OCI-LY7 (cell line): ENCODE data around the gene COL4A2. TPM values are rescaled to one million over a fixed set of nuclear protein-coding genes. Genes with fewer than 3 reads are reported as not detected.

Source experiments
- BruUV-seq: library from RNA; stranded (reverse); fragments of 400-500 nt; replicated peaks from 2 replicates; lab custom pipeline; 2021; lab: Mats Ljungman, UMichigan
- CTCF ChIA-PET: fragments of 300-600 bp; sonication (Branson Sonifier 250); formaldehyde crosslinking; loops from one replicate; lab custom pipeline; 2022; ENCODE audit warnings: antibody characterized with exemption; ENCODE audit not compliant: unreplicated experiment; lab: Charles Lee
- POLR2A ChIA-PET: fragments of 300-600 bp; sonication (Branson Sonifier 250); formaldehyde crosslinking; loops from one replicate; lab custom pipeline; 2022; ENCODE audit warnings: antibody characterized with exemption; lab: Charles Lee
- DNase-seq: peaks from one replicate; pipeline ENCODE4 v3.0.0-alpha.2; 2015; ENCODE audit warnings: low spot score
- H2AFZ ChIP-seq: fragments of 200-600 bp; sonication (generic), shearing (Covaris generic); 2 replicates; pipeline ENCODE4 v1.6.1; 2014; ENCODE audit warnings: mild to moderate bottlenecking, antibody characterized with exemption, low read length, moderate library complexity
- H3K27ac ChIP-seq: fragments of 200-600 bp; sonication (generic); 2 replicates; pipeline ENCODE4 v1.5.1; 2014; ENCODE audit warnings: mixed run types, low read depth, mild to moderate bottlenecking, moderate library complexity, low read length, inconsistent platforms; ENCODE audit not compliant: poor library complexity, severe bottlenecking
- H3K36me3 ChIP-seq: fragments of 200-600 bp; sonication (generic); 2 replicates; pipeline ENCODE4 v1.6.1; 2014; ENCODE audit warnings: mild to moderate bottlenecking, antibody characterized with exemption, low read length, moderate library complexity, mixed read lengths; ENCODE audit not compliant: insufficient read depth
- H3K4me1 ChIP-seq: fragments of 200-600 bp; sonication (generic); 2 replicates; pipeline ENCODE4 v1.5.1; 2014; ENCODE audit warnings: mild to moderate bottlenecking, low read length; ENCODE audit not compliant: insufficient read depth, poor library complexity, severe bottlenecking
- H3K4me2 ChIP-seq: fragments of 200-600 bp; sonication (generic); 2 replicates; pipeline ENCODE4 v1.6.1; 2014; ENCODE audit warnings: mild to moderate bottlenecking, low read length
- H3K4me3 ChIP-seq: fragments of 200-600 bp; sonication (generic); 2 replicates; pipeline ENCODE4 v1.5.1; 2014; ENCODE audit warnings: mild to moderate bottlenecking, low read depth, low read length; ENCODE audit not compliant: poor library complexity, severe bottlenecking
- H3K79me2 ChIP-seq: fragments of 200-600 bp; sonication (generic); 2 replicates; pipeline ENCODE4 v1.6.1; 2016; ENCODE audit warnings: low read depth, mild to moderate bottlenecking, low read length, moderate library complexity, mixed read lengths; ENCODE audit not compliant: insufficient read depth
- H3K9me2 ChIP-seq: fragments of 200-600 bp; sonication (generic); 2 replicates; pipeline ENCODE4 v1.6.1; 2016; ENCODE audit warnings: mild to moderate bottlenecking, low read length, mixed read lengths; ENCODE audit not compliant: insufficient read depth
- H3K9me3 ChIP-seq: fragments of 200-600 bp; sonication (generic); 2 replicates; pipeline ENCODE4 v1.6.1; 2014; ENCODE audit warnings: mild to moderate bottlenecking, mixed run types, low read length, mixed read lengths
- H4K20me1 ChIP-seq: fragments of 200-600 bp; sonication (generic); 2 replicates; pipeline ENCODE4 v1.6.1; 2014; ENCODE audit warnings: mild to moderate bottlenecking, antibody characterized with exemption, low read length, moderate library complexity, mixed read lengths; ENCODE audit not compliant: insufficient read depth
- EZH2phosphoT487 ChIP-seq: fragments of 200-600 bp; sonication (generic); IDR thresholded peaks from 2 replicates; pipeline ENCODE4 v1.6.1; 2018; ENCODE audit warnings: low read depth, borderline replicate concordance, mild to moderate bottlenecking, mixed run types, antibody characterized with exemption, low read length, moderate library complexity, mixed read lengths
- intact Hi-C: fragments of 100-400 bp; cut with micrococcal nuclease; formaldehyde crosslinking; loops from one replicate; pipeline ENCODE4 v1.10.0; 2022; ENCODE audit not compliant: unreplicated experiment
- total RNA-seq, 2 experiments: library from RNA; depleted of rRNA in 1 of 2; stranded (reverse); fragments of >200 nt in 1 of 2; shearing (Covaris generic) in 1 of 2; gene quantifications; 2 replicates each; pipeline ENCODE4 v1.2.3, GENCODE V29; 2014 to 2022
- TF ChIP-seq, protein P1 (sequence below): fragments of 200-600 bp; sonication (generic); conservative IDR thresholded peaks from 2 replicates; pipeline ENCODE4 v1.5.1; 2014; ENCODE audit warnings: mild to moderate bottlenecking, antibody characterized with exemption, low read length, moderate library complexity, mixed read lengths

Gene COL4A2
- total RNA-seq, 2 experiments from 2014 or later = 0.34 TPM; not detected in 1

DNA sequence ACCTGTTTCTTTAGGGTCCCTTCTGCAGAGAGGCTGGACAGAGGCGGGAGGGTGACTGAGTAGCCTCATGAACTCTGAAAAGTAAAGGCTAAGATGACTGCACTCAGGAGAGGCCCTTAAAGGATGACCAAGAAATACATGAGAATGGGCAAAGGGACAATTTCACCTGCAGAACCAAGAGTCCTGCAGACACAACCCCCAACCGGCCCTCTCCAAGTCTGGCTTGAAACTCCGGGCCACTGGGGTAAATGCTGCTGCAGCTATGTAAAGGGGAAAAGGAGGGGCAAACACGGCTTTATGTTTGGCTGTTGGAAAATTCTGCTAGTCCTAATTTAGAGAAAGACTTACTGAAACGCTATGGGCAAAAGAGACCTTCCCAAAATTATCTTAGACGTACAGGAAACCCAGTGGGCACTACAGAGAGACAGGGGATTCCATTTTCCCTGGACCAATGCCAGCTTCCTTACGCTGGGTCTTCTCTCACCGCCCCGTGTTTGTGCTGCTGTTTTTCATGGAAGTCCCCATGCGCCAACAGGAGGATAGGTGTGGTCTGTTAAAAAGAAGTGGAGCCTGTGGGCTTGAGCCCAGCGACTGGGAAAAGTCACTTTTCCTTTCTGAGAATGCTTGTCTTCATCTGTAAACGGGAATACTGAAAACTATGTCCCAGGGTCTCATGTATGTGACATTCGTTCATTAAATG, 10.6 kb downstream of the COL4A2 start:
- Histone ChIP-seq H3K79me2 (no peaks in the 10 kb centered on the region), H3K9me2 (no peaks in the 10 kb centered on the region), H3K4me3 (no peak overlapping the region), H3K4me1 (no peaks in the 10 kb centered on the region), H3K27ac (no peak overlapping the region), H2AFZ (no peak overlapping the region), H3K4me2 (no peak overlapping the region), H3K9me3 (no peaks in the 10 kb centered on the region), H4K20me1 (no peaks in the 10 kb centered on the region), H3K36me3 (no peaks in the 10 kb centered on the region)
- ChIA-PET CTCF (no interaction called here), POLR2A (no interaction called here)
- intact Hi-C loops = no loop called here
- DNase-seq = no peak
- BruUV-seq = no TSS peak
- TF ChIP-seq, protein P1, sequence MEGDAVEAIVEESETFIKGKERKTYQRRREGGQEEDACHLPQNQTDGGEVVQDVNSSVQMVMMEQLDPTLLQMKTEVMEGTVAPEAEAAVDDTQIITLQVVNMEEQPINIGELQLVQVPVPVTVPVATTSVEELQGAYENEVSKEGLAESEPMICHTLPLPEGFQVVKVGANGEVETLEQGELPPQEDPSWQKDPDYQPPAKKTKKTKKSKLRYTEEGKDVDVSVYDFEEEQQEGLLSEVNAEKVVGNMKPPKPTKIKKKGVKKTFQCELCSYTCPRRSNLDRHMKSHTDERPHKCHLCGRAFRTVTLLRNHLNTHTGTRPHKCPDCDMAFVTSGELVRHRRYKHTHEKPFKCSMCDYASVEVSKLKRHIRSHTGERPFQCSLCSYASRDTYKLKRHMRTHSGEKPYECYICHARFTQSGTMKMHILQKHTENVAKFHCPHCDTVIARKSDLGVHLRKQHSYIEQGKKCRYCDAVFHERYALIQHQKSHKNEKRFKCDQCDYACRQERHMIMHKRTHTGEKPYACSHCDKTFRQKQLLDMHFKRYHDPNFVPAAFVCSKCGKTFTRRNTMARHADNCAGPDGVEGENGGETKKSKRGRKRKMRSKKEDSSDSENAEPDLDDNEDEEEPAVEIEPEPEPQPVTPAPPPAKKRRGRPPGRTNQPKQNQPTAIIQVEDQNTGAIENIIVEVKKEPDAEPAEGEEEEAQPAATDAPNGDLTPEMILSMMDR = no peak
- no peak for TF ChIP-seq EZH2phosphoT487

DNA sequence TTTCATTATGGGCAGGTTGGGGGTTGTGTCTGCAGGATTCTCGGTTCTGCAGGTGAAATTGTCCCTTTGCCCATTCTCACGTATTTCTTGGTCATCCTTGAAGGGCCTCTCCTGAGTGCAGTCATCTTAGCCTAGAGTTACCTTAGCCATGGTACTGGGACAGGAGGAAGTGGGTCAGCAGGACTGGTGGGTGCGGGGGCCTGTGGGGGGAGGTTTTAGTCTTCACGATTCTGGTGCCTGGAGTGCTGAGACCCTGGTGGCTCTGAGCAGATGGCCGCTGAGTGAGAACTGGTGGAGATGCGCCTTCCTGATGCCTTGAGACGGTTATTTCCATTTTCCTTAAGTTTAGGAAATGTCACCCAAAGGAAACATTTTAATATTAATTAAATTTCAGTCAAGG, 11.8 kb downstream of the COL4A2 start:
- H3K9me3 ChIP-seq = no peaks in the 10 kb centered on the region
- no peak overlapping the region for H2AFZ ChIP-seq
- H3K9me2 ChIP-seq = no peaks in the 10 kb centered on the region
- DNase-seq = no peak
- no TSS peak for BruUV-seq
- CTCF ChIA-PET = no interaction called here
- H3K4me3 ChIP-seq = no peak overlapping the region
- POLR2A ChIA-PET = no interaction called here
- H3K79me2 ChIP-seq = no peaks in the 10 kb centered on the region
- H3K36me3 ChIP-seq = no peaks in the 10 kb centered on the region
- no peaks in the 10 kb centered on the region for H4K20me1 ChIP-seq
- TF ChIP-seq EZH2phosphoT487 = no peak
- TF ChIP-seq, protein P1 = no peak
- no peak overlapping the region for H3K4me2 ChIP-seq
- intact Hi-C loops = no loop called here
- no peak overlapping the region for H3K27ac ChIP-seq
- H3K4me1 ChIP-seq = no peaks in the 10 kb centered on the region

DNA sequence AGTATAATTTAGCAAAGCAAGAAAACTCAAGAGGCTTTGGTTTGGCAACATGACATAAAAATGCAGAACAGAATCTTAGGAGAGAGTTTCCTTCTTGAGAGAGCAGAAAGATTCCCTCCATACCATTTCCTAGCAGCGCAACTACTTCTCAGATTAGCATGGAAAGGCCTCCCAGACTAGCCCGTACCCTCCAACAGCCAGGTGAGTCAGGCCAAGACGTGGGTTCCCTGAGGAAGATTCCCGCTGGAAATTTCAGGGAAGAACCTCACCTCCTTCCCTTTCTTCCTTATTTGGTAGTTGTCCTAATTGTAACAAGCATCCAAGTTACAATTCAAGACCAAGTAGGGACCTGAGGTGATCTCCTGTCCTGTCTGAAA, 12.3 kb downstream of the COL4A2 start:
- Histone ChIP-seq H3K4me2 (no peak overlapping the region), H3K4me1 (no peaks in the 10 kb centered on the region), H2AFZ (no peak overlapping the region), H3K79me2 (no peaks in the 10 kb centered on the region), H3K9me2 (no peaks in the 10 kb centered on the region), H3K27ac (no peak overlapping the region), H3K9me3 (no peaks in the 10 kb centered on the region), H3K4me3 (no peak overlapping the region), H3K36me3 (no peaks in the 10 kb centered on the region), H4K20me1 (no peaks in the 10 kb centered on the region)
- TF ChIP-seq EZH2phosphoT487 = no peak
- TF ChIP-seq, protein P1 = no peak
- BruUV-seq = no TSS peak
- ChIA-PET POLR2A (no interaction called here), CTCF (no interaction called here)
- DNase-seq = no peak
- intact Hi-C loops = no loop called here
